Loucy (cell line): Measurements from ENCODE around the gene AMFR.

ENCODE experiments used
- H2AFZ ChIP-seq: fragments of 200-600 bp; sonication (generic); 2 replicates; pipeline ENCODE4 v1.6.0; 2016; ENCODE audit warnings: antibody characterized with exemption, mild to moderate bottlenecking, low read length, moderate library complexity
- H3F3A ChIP-seq: fragments of 200-600 bp; 2 replicates; pipeline ENCODE4 v1.6.0; 2016; ENCODE audit warnings: antibody characterized with exemption, low read depth, mild to moderate bottlenecking
- H3K27me3 ChIP-seq: fragments of 200-600 bp; sonication (generic); 2 replicates; pipeline ENCODE4 v1.6.1; 2014; ENCODE audit warnings: low read length, mild to moderate bottlenecking; ENCODE audit not compliant: insufficient read depth, poor library complexity, severe bottlenecking
- H3K36me3 ChIP-seq: fragments of 200-600 bp; sonication (generic); 2 replicates; pipeline ENCODE4 v1.6.1; 2016; ENCODE audit warnings: low read length; ENCODE audit not compliant: insufficient read depth
- H3K4me1 ChIP-seq: fragments of 200-600 bp; sonication (generic); 2 replicates; pipeline ENCODE4 v1.5.1; 2014; ENCODE audit warnings: low read length, mild to moderate bottlenecking; ENCODE audit not compliant: insufficient read depth, poor library complexity, severe bottlenecking
- H3K4me2 ChIP-seq: fragments of 200-600 bp; sonication (generic); 2 replicates; pipeline ENCODE4 v1.6.0; 2014; ENCODE audit warnings: antibody characterized with exemption, low read length, low read depth, mild to moderate bottlenecking; ENCODE audit not compliant: poor library complexity, severe bottlenecking
- H3K4me3 ChIP-seq: fragments of 200-600 bp; sonication (generic); 2 replicates; pipeline ENCODE4 v1.5.1; 2014; ENCODE audit warnings: low read length, mild to moderate bottlenecking, mixed read lengths; ENCODE audit not compliant: poor library complexity, severe bottlenecking
- H3K79me2 ChIP-seq: fragments of 200-600 bp; sonication (generic); 2 replicates; pipeline ENCODE4 v1.6.1; 2014; ENCODE audit warnings: low read length; ENCODE audit not compliant: insufficient read depth
- H3K9ac ChIP-seq: fragments of 200-600 bp; sonication (generic); 2 replicates; pipeline ENCODE4 v1.6.0; 2014; ENCODE audit warnings: mild to moderate bottlenecking, low read depth, low read length, moderate library complexity; ENCODE audit not compliant: poor library complexity, severe bottlenecking
- H3K9me2 ChIP-seq: fragments of 200-600 bp; sonication (generic); replicated peaks from 2 replicates; pipeline ENCODE4 v1.6.1; 2016; ENCODE audit warnings: low read depth, low read length, mixed read lengths
- H3K9me3 ChIP-seq: fragments of 200-600 bp; sonication (generic); 2 replicates; pipeline ENCODE4 v1.6.1; 2014; ENCODE audit warnings: mild to moderate bottlenecking, antibody characterized with exemption, low read length, low read depth; ENCODE audit not compliant: insufficient read depth
- H4K20me1 ChIP-seq: fragments of 200-600 bp; sonication (generic); 2 replicates; pipeline ENCODE4 v1.6.0; 2014; ENCODE audit warnings: antibody characterized with exemption, low read length, mild to moderate bottlenecking; ENCODE audit not compliant: insufficient read depth, poor library complexity, severe bottlenecking
- EZH2phosphoT487 ChIP-seq: fragments of 200-600 bp; IDR thresholded peaks from 2 replicates; pipeline ENCODE4 v1.6.1; 2018; ENCODE audit warnings: antibody characterized with exemption, mild to moderate bottlenecking, moderate library complexity, borderline replicate concordance
- TF ChIP-seq, protein P1 (sequence below): fragments of 200-600 bp; sonication (generic); conservative IDR thresholded peaks from 2 replicates; pipeline ENCODE4 v1.5.1; 2014; ENCODE audit warnings: mild to moderate bottlenecking, antibody characterized with exemption, low read length

Gene AMFR

DNA sequence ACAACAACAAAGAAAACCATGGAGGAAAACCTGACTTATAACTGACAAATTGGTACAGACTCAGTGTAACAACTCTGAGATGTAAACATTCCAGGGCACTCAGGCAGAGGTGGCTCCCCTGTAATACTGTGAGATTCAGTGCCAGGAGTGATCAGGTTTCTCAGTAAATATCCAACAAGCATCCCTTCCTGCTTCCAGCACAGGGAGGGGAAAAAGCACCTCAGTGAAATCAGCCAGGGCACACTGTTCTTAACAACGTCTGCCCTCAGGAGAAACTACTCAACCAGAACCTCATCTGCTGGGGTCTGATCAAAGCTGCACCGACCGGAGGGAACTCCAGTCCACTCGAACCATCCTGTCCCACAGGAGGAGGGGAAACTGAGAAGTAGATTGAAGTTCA is 52.3 kb downstream of the AMFR start:
- TF ChIP-seq EZH2phosphoT487 = no peak
- TF ChIP-seq, protein P1, sequence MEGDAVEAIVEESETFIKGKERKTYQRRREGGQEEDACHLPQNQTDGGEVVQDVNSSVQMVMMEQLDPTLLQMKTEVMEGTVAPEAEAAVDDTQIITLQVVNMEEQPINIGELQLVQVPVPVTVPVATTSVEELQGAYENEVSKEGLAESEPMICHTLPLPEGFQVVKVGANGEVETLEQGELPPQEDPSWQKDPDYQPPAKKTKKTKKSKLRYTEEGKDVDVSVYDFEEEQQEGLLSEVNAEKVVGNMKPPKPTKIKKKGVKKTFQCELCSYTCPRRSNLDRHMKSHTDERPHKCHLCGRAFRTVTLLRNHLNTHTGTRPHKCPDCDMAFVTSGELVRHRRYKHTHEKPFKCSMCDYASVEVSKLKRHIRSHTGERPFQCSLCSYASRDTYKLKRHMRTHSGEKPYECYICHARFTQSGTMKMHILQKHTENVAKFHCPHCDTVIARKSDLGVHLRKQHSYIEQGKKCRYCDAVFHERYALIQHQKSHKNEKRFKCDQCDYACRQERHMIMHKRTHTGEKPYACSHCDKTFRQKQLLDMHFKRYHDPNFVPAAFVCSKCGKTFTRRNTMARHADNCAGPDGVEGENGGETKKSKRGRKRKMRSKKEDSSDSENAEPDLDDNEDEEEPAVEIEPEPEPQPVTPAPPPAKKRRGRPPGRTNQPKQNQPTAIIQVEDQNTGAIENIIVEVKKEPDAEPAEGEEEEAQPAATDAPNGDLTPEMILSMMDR = no peak
- H3K36me3 ChIP-seq = peaks cover 44% of the 10 kb centered on the region; the same call in 1 of the 2 replicates
- no peak overlapping the region for H3K4me3 ChIP-seq

GRCh38 chr16:56372013-56372634 is 53.2 kb downstream of the AMFR start:
- Histone ChIP-seq H3K4me1 (no peaks in the 10 kb centered on the region), H3K4me3 (no peak overlapping the region), H3K36me3 (peaks cover 53% of the 10 kb centered on the region; the same call in 1 of the 2 replicates), H3K27me3 (no peaks in the 10 kb centered on the region), H3K9me3 (no peaks in the 10 kb centered on the region), H3K9ac (no peak overlapping the region), H3K79me2 (peaks cover 14% of the 10 kb centered on the region), H2AFZ (no peak overlapping the region), H3F3A (no peaks in the 10 kb centered on the region), H3K4me2 (no peak overlapping the region), H4K20me1 (no peaks in the 10 kb centered on the region), H3K9me2 (no peaks in the 10 kb centered on the region)
- TF ChIP-seq, protein P1 = no peak
- TF ChIP-seq EZH2phosphoT487 = no peak

More for the DNA sequence above, 52.3 kb downstream of the AMFR start:
- no peaks in the 10 kb centered on the region for H3F3A ChIP-seq
- H3K9ac ChIP-seq = no peak overlapping the region
- peaks cover 14% of the 10 kb centered on the region for H3K79me2 ChIP-seq
- no peak overlapping the region for H2AFZ ChIP-seq
- no peaks in the 10 kb centered on the region for H4K20me1 ChIP-seq
- no peaks in the 10 kb centered on the region for H3K9me3 ChIP-seq
- H3K27me3 ChIP-seq = no peaks in the 10 kb centered on the region
- no peak overlapping the region for H3K4me2 ChIP-seq
- H3K4me1 ChIP-seq = no peaks in the 10 kb centered on the region
- H3K9me2 ChIP-seq = no peaks in the 10 kb centered on the region

- Histone ChIP-seq H3K9ac (no peak overlapping the region), H3K27me3 (no peaks in the 10 kb centered on the region), H4K20me1 (no peaks in the 10 kb centered on the region), H2AFZ (no peak overlapping the region), H3K4me1 (no peaks in the 10 kb centered on the region), H3K4me2 (no peak overlapping the region), H3K36me3 (peaks cover 59% of the 10 kb centered on the region; the same call in 1 of the 2 replicates), H3K9me2 (no peaks in the 10 kb centered on the region), H3F3A (no peaks in the 10 kb centered on the region), H3K9me3 (no peaks in the 10 kb centered on the region), H3K4me3 (no peak overlapping the region), H3K79me2 (peaks cover 14% of the 10 kb centered on the region)
- TF ChIP-seq, protein P1 = no peak
- no peak for TF ChIP-seq EZH2phosphoT487
Observed at GRCh38 chr16:56371660-56371937, 53.7 kb downstream of the AMFR start.
